ENCODE measurements around the gene UBE2D2. TPM values are rescaled to one million over a fixed set of nuclear protein-coding genes. Genes with fewer than 3 reads are reported as not detected.

The UBE2D2 gene
- total and polyA plus RNA-seq, 10 of the 15 experiments (the other 5 are each of a cell fraction or from before 2014, with no cell fraction given): 58.6 to 245 (median 128) TPM

DNA sequence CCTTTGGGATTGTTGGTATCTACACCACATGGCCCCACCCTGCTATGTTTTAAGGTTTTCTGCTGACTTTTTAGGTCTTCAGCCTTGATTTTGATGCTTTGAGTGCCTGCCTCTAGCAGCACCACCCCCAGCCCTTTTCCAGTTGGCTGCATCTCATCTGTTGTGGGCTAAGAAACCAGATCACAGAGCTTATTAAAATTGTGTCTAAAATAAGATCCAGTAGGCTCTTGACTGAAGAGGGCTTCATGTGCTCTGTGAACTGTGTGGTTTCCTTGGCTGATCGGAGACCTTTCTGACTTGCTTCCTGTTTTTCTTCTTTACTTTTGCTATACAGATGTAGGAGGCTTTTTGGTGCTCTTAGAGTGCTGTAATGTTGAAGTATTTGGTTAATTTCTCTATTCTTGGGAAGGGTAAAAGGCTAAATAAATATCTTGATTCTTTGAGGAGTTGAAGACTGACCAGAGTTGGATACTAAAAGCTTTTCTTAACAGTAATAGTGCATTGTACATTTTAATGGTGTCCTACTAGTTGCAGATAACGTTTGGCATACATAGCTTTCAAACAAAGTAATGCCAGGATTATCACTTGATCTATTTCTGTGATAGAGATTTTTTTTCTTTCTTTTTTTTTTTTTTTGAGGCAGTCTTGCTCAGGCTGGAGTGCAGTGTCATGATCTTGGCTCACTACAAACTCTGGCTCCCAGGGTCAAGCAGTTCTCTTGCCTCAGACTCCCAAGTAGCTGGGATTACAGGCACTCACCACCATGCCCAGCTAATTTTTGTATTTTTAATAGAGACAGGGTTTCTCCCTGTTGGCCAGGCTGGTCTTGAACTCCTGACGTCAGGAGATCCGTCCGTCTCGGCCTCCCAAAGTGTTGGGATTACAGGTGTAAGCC is 4.5 kb downstream of the UBE2D2 start:
- in situ Hi-C loops (cut with MboI) (no loop called here), intact Hi-C loops (cut with micrococcal nuclease; ENCODE audit: unreplicated experiment) (loop anchor here (5.0 kb wide), 1 partner anchor 42 kb away; no protein-coding TSS in a partner anchor)
- ChIA-PET CTCF (interaction anchor here (0.6 to 4.8 kb wide), 18 partner anchors 9 to 177 kb away, joined by 3 to 53 read pairs (median 4); no protein-coding TSS in a partner anchor), SMC1A (ENCODE audit: uncharacterized antibody, unreplicated experiment) (interaction anchor here (0.8 to 5.5 kb wide), 24 partner anchors 9 to 142 kb away, joined by 3 to 65 read pairs (median 6); no protein-coding TSS in a partner anchor), RAD21 (ENCODE audit: unreplicated experiment) (interaction anchor here (0.6 to 7.2 kb wide), 25 partner anchors 9 to 200 kb away, joined by 3 to 39 read pairs (median 4); no protein-coding TSS in a partner anchor), POLR2A (interaction anchor here (0.5 to 4.8 kb wide), 25 partner anchors 8 to 382 kb away, joined by 3 to 43 read pairs (median 4); no protein-coding TSS in a partner anchor)
- no peaks in the 10 kb centered on the region for H3K27me3 ChIP-seq (replicated peaks in 1 of 2; ENCODE audit: control insufficient read depth in 2 of 2, insufficient read depth in 2 of 2, low read length in 1 of 2)
- peak overlapping the region; percentile 72 for H3K4me2 ChIP-seq (ENCODE audit: control insufficient read depth, insufficient read depth)
- H3K27ac ChIP-seq (ENCODE audit: control insufficient read depth, insufficient read depth): peak overlapping the region; percentile 30; the same call in 1 of the 2 replicates
- peaks cover 21% of the 10 kb centered on the region for H3K4me1 ChIP-seq (ENCODE audit: control insufficient read depth, insufficient read depth, low read length)
- no peaks in the 10 kb centered on the region; the same call in 1 of the 2 replicates for H4K20me1 ChIP-seq (ENCODE audit: control insufficient read depth, insufficient read depth)
- peak; percentile 83 for DNase-seq (ENCODE audit: low read depth, low spot score)
- H3K79me2 ChIP-seq (ENCODE audit: control insufficient read depth, insufficient read depth, low read length): peaks cover 92% of the 10 kb centered on the region
- 42% methylated on average over 6 of the region's 6 CpGs for WGBS (ENCODE audit: insufficient coverage, insufficient replicate concordance, low lambda C conversion rate, missing lambda C conversion rate)
- peak; percentile 47 for ATAC-seq
- peak overlapping the region; percentile 75 for H3K4me3 ChIP-seq
- BruUV-seq (replicated peaks): no TSS peak
- peak; percentile 88 for FAIRE-seq
- H2AFZ ChIP-seq (ENCODE audit: control insufficient read depth, low read depth, low read length): no peak overlapping the region
- H3K9me3 ChIP-seq (replicated peaks; ENCODE audit: control insufficient read depth, insufficient read depth, low read length): no peaks in the 10 kb centered on the region
- H3K36me3 ChIP-seq (ENCODE audit: control insufficient read depth in 2 of 2, insufficient read depth in 2 of 2, low read length in 1 of 2): peaks cover 0 to 2% of the 10 kb centered on the region in 2 experiments; a peak in 1 of 4 replicates
- H3K9ac ChIP-seq (ENCODE audit: control insufficient read depth, insufficient read depth, low read length): peak overlapping the region; percentile 7
- TF ChIP-seq ZBED1 (IDR thresholded peaks at IDR 0.05; ENCODE audit: borderline replicate concordance): no peak
- TF ChIP-seq EP300 (IDR thresholded peaks at IDR 0.05; ENCODE audit: borderline replicate concordance in 1 of 2, control insufficient read depth in 1 of 2, low read depth in 2 of 2, low read length in 2 of 2): peak in 1 of 2 experiments; percentile 58; a peak in 1 of 4 replicates
- TF ChIP-seq, protein P1, sequence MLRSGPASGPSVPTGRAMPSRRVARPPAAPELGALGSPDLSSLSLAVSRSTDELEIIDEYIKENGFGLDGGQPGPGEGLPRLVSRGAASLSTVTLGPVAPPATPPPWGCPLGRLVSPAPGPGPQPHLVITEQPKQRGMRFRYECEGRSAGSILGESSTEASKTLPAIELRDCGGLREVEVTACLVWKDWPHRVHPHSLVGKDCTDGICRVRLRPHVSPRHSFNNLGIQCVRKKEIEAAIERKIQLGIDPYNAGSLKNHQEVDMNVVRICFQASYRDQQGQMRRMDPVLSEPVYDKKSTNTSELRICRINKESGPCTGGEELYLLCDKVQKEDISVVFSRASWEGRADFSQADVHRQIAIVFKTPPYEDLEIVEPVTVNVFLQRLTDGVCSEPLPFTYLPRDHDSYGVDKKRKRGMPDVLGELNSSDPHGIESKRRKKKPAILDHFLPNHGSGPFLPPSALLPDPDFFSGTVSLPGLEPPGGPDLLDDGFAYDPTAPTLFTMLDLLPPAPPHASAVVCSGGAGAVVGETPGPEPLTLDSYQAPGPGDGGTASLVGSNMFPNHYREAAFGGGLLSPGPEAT (IDR thresholded peaks at IDR 0.05; ENCODE audit: low read depth): peak; percentile 34; the same call in 1 of the 2 replicates
- TF ChIP-seq ZNF384 (IDR thresholded peaks at IDR 0.05; ENCODE audit: borderline replicate concordance, low read depth, low read length): no peak
- TF ChIP-seq, protein P2, sequence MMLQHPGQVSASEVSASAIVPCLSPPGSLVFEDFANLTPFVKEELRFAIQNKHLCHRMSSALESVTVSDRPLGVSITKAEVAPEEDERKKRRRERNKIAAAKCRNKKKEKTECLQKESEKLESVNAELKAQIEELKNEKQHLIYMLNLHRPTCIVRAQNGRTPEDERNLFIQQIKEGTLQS (IDR thresholded peaks at IDR 0.05; ENCODE audit: borderline replicate concordance, extremely low read depth, low read depth, low read length): no peak
- TF ChIP-seq POLR2A (IDR thresholded peaks at IDR 0.05; ENCODE audit: low read depth, low read length): 0 out of 2 replicates have a peak, but pooled peaks have one; percentile 13
- TF ChIP-seq MYB (IDR thresholded peaks at IDR 0.05; ENCODE audit: borderline replicate concordance, low read depth, low read length): no peak
- no peak for TF ChIP-seq IRF4 (IDR thresholded peaks at IDR 0.05; ENCODE audit: low read depth, low read length)
- TF ChIP-seq, protein P3, sequence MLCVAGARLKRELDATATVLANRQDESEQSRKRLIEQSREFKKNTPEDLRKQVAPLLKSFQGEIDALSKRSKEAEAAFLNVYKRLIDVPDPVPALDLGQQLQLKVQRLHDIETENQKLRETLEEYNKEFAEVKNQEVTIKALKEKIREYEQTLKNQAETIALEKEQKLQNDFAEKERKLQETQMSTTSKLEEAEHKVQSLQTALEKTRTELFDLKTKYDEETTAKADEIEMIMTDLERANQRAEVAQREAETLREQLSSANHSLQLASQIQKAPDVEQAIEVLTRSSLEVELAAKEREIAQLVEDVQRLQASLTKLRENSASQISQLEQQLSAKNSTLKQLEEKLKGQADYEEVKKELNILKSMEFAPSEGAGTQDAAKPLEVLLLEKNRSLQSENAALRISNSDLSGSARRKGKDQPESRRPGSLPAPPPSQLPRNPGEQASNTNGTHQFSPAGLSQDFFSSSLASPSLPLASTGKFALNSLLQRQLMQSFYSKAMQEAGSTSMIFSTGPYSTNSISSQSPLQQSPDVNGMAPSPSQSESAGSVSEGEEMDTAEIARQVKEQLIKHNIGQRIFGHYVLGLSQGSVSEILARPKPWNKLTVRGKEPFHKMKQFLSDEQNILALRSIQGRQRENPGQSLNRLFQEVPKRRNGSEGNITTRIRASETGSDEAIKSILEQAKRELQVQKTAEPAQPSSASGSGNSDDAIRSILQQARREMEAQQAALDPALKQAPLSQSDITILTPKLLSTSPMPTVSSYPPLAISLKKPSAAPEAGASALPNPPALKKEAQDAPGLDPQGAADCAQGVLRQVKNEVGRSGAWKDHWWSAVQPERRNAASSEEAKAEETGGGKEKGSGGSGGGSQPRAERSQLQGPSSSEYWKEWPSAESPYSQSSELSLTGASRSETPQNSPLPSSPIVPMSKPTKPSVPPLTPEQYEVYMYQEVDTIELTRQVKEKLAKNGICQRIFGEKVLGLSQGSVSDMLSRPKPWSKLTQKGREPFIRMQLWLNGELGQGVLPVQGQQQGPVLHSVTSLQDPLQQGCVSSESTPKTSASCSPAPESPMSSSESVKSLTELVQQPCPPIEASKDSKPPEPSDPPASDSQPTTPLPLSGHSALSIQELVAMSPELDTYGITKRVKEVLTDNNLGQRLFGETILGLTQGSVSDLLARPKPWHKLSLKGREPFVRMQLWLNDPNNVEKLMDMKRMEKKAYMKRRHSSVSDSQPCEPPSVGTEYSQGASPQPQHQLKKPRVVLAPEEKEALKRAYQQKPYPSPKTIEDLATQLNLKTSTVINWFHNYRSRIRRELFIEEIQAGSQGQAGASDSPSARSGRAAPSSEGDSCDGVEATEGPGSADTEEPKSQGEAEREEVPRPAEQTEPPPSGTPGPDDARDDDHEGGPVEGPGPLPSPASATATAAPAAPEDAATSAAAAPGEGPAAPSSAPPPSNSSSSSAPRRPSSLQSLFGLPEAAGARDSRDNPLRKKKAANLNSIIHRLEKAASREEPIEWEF (IDR thresholded peaks at IDR 0.05; ENCODE audit: insufficient replicate concordance, low read depth, low read length): peak; percentile 68
- TF ChIP-seq PML (IDR thresholded peaks at IDR 0.05; ENCODE audit: low read length): 0 out of 2 replicates have a peak, but pooled peaks have one; percentile 29
- no peak for TF ChIP-seq BMI1 (IDR thresholded peaks at IDR 0.05; ENCODE audit: borderline replicate concordance)
- no peak for TF ChIP-seq RB1 (IDR thresholded peaks at IDR 0.05; ENCODE audit: borderline replicate concordance)
- peak; percentile 65 to 70; a peak in 2 of 4 replicates for TF ChIP-seq BHLHE40 (IDR thresholded peaks at IDR 0.05; ENCODE audit: borderline replicate concordance in 1 of 2, low read depth in 2 of 2, low read length in 1 of 2)
- TF ChIP-seq ATF7 (IDR thresholded peaks at IDR 0.05; ENCODE audit: low read depth): peak; percentile 38; the same call in 1 of the 2 replicates
